GM18505 (cell line): ENCODE measurements around the gene HMGCL.
"Not testable (repeated sequence)": the region's sequence is repeated elsewhere in the genome, so short reads cannot be mapped to it uniquely, and the experiment has no call there.

Experiments
- ATAC-seq: cut with Tn5 transposase; IDR thresholded peaks from one replicate; pipeline ENCODE4 v1.9.1; 2021; ENCODE audit not compliant: unreplicated experiment
- POLR2A ChIP-seq: IDR thresholded peaks from 4 replicates; pipeline ENCODE4 v1.6.1; 2011; ENCODE audit warnings: borderline replicate concordance; ENCODE audit not compliant: insufficient read depth, insufficient read length; ENCODE audit errors: extremely low read depth

Gene HMGCL

GRCh38 chr1:23799255-23799569 lies 26.0 kb downstream of the HMGCL start:
- ATAC-seq, result no peak
- TF ChIP-seq POLR2A, result no peak

- TF ChIP-seq POLR2A, result no peak
- no peak for ATAC-seq
Observed at GRCh38 chr1:23798662-23799142, 26.5 kb downstream of the HMGCL start.

- TF ChIP-seq POLR2A, result no peak
- ATAC-seq, result no peak
Observed at GRCh38 chr1:23797478-23798448, 27.5 kb downstream of the HMGCL start.

GRCh38 chr1:23796466-23797271 lies 28.6 kb downstream of the HMGCL start:
- ATAC-seq, result no peak
- TF ChIP-seq POLR2A, result no peak

- ATAC-seq, result no peak
- peak; percentile 10 for TF ChIP-seq POLR2A
Observed at GRCh38 chr1:23795676-23796465, 29.4 kb downstream of the HMGCL start.

GRCh38 chr1:23794732-23795182 lies 30.5 kb downstream of the HMGCL start:
- not testable (repeated sequence) for ATAC-seq

GRCh38 chr1:23793861-23794731 lies 31.1 kb downstream of the HMGCL start:
- no peak for TF ChIP-seq POLR2A
- ATAC-seq, result no peak

GRCh38 chr1:23793018-23793781 lies 32.0 kb downstream of the HMGCL start:
- ATAC-seq, result no peak
- TF ChIP-seq POLR2A, result no peak

GRCh38 chr1:23792151-23792945 lies 32.9 kb downstream of the HMGCL start:
- no peak for TF ChIP-seq POLR2A
- ATAC-seq, result no peak

- ATAC-seq, result no peak
- no peak for TF ChIP-seq POLR2A
Observed at GRCh38 chr1:23791516-23792047, 33.6 kb downstream of the HMGCL start.
